ENCODE data around the gene ACER1. TPM values are rescaled to one million over a fixed set of nuclear protein-coding genes. Genes with fewer than 3 reads are reported as not detected.

Gene ACER1
- total RNA-seq, 2 donors from 2014 or later = not detected

- no peak for ATAC-seq (ENCODE audit: insufficient number of reproducible peaks, low FRiP score, low read depth)
- no peak for TF ChIP-seq CTCF (IDR thresholded peaks at IDR 0.05)
- DNase-seq (ENCODE audit: low spot score) = no peak
- H3K36me3 ChIP-seq = no peaks in the 10 kb centered on the region
- no peak overlapping the region for H3K4me3 ChIP-seq
- no peak overlapping the region for H3K27ac ChIP-seq
- H3K9me3 ChIP-seq = no peaks in the 10 kb centered on the region
- H3K4me1 ChIP-seq (ENCODE audit: control insufficient read depth in 1 of 2, low read depth in 2 of 2) = no peaks in the 10 kb centered on the region
- H3K27me3 ChIP-seq (replicated peaks; ENCODE audit: insufficient read depth) = no peaks in the 10 kb centered on the region
These were observed 7.2 kb upstream of the ACER1 start for GRCh38 chr19:6340493-6341201.

- no peaks in the 10 kb centered on the region for H3K36me3 ChIP-seq
- DNase-seq (ENCODE audit: low spot score) (no peak), ATAC-seq (ENCODE audit: insufficient number of reproducible peaks, low FRiP score, low read depth) (no peak)
- no peak for TF ChIP-seq CTCF (IDR thresholded peaks at IDR 0.05)
- H3K27me3 ChIP-seq (replicated peaks; ENCODE audit: insufficient read depth) = no peaks in the 10 kb centered on the region
- no peak overlapping the region for H3K4me3 ChIP-seq
- no peak overlapping the region for H3K27ac ChIP-seq
- H3K9me3 ChIP-seq = no peaks in the 10 kb centered on the region
- no peaks in the 10 kb centered on the region for H3K4me1 ChIP-seq (ENCODE audit: control insufficient read depth in 1 of 2, low read depth in 2 of 2)
These were observed 1.3 kb upstream of the ACER1 start for GRCh38 chr19:6334490-6335285.

DNA sequence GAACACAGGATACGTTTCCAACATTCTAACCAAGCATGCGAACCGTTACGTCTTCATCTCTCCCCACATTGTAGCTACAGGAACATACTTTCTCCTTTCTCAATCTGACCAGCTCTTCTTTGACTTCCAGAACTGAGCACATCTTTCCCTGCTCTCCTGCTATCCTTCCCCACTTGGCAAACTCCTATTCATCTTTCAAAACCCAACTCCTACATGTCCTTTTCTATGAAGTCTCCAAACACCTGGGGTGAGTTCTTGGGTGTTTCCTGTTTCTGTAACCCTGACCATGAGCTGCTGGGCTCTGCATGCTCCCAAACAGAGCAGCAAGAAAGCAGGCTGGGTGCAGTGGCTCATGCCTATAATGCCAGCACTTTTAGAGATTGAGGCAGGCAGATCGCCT, 6.6 kb downstream of the ACER1 start:
- no peak for DNase-seq (ENCODE audit: low spot score)
- H3K27ac ChIP-seq = no peak overlapping the region
- H3K36me3 ChIP-seq = no peaks in the 10 kb centered on the region
- no peaks in the 10 kb centered on the region for H3K4me1 ChIP-seq (ENCODE audit: control insufficient read depth in 1 of 2, low read depth in 2 of 2)
- no peak overlapping the region for H3K4me3 ChIP-seq
- no peaks in the 10 kb centered on the region for H3K27me3 ChIP-seq (replicated peaks; ENCODE audit: insufficient read depth)
- no peaks in the 10 kb centered on the region for H3K9me3 ChIP-seq
- no peak for TF ChIP-seq CTCF (IDR thresholded peaks at IDR 0.05)
- no peak for ATAC-seq (ENCODE audit: insufficient number of reproducible peaks, low FRiP score, low read depth)

DNA sequence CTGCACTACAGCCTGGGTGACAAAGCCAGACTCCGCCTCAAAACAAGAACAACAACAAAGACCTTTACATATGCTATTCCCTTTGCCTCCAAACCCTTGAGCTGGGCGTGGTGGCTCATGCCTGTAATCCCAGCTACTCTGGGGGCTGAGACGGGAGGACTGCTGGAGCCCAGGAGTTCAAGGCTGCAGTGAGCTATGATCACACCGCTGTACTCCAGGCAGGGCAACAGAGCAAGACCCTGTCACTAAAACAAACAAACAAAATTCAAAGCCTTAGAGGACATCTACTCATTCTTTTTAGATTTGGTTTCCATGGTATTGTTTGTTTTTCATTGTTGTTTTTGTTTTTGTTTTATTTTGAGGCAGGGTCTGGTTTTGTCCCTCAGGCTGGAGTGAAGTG, 7.8 kb downstream of the ACER1 start:
- Histone ChIP-seq H3K4me3 (no peak overlapping the region), H3K27me3 (replicated peaks; ENCODE audit: insufficient read depth) (no peaks in the 10 kb centered on the region), H3K4me1 (ENCODE audit: control insufficient read depth in 1 of 2, low read depth in 2 of 2) (no peaks in the 10 kb centered on the region), H3K27ac (no peak overlapping the region), H3K9me3 (no peaks in the 10 kb centered on the region), H3K36me3 (no peaks in the 10 kb centered on the region)
- no peak for DNase-seq (ENCODE audit: low spot score)
- TF ChIP-seq CTCF (IDR thresholded peaks at IDR 0.05) = no peak
- no peak for ATAC-seq (ENCODE audit: insufficient number of reproducible peaks, low FRiP score, low read depth)

GRCh38 chr19:6324757-6325156, 8.7 kb downstream of the ACER1 start:
- TF ChIP-seq CTCF (IDR thresholded peaks at IDR 0.05) = no peak
- no peak for DNase-seq (ENCODE audit: low spot score)
- Histone ChIP-seq H3K9me3 (no peaks in the 10 kb centered on the region), H3K27me3 (replicated peaks; ENCODE audit: insufficient read depth) (no peaks in the 10 kb centered on the region), H3K36me3 (no peaks in the 10 kb centered on the region), H3K4me1 (ENCODE audit: control insufficient read depth in 1 of 2, low read depth in 2 of 2) (no peaks in the 10 kb centered on the region), H3K4me3 (no peak overlapping the region), H3K27ac (no peak overlapping the region)
- ATAC-seq (ENCODE audit: insufficient number of reproducible peaks, low FRiP score, low read depth) = no peak
